Measurements from ENCODE around the gene F2RL2. TPM values are rescaled to one million over a fixed set of nuclear protein-coding genes. Genes with fewer than 3 reads are reported as not detected.
"Not testable (repeated sequence)": the region's sequence is repeated elsewhere in the genome, so short reads cannot be mapped to it uniquely, and the experiment has no call there.

Gene F2RL2
- total RNA-seq, 2 donors from 2014 or later: 0.10 to 1.4 TPM

DNA sequence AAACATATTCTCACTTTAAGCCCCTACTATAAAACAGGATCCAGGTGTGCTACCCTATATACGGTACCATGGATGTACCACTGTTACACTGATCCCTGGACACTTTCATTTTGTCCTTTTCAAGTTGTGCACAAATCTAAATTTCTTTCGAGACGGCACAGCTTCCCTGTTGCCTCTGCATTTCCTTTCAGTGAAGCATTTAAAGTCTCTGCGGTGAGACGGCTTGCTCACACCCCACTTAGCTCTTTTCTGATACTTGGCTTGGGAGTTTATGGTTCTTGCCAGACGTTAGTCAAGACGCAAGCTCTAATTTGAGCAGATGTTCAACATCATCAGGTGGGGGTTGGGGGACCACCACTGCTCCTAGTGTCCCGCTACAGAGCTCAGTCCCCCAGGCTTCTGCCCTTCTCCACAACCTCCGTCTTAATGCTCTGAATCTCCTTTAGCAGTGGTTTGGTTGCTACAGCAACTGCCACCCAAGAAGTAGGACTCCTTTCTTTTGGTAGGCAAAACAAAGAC, 15.8 kb downstream of the F2RL2 start:
- intact Hi-C loops (cut with DNase I): no loop called here
- H3K9ac ChIP-seq (ENCODE audit: low read depth in 2 of 2, low read length in 2 of 2): no peak overlapping the region
- TF ChIP-seq, protein P1, sequence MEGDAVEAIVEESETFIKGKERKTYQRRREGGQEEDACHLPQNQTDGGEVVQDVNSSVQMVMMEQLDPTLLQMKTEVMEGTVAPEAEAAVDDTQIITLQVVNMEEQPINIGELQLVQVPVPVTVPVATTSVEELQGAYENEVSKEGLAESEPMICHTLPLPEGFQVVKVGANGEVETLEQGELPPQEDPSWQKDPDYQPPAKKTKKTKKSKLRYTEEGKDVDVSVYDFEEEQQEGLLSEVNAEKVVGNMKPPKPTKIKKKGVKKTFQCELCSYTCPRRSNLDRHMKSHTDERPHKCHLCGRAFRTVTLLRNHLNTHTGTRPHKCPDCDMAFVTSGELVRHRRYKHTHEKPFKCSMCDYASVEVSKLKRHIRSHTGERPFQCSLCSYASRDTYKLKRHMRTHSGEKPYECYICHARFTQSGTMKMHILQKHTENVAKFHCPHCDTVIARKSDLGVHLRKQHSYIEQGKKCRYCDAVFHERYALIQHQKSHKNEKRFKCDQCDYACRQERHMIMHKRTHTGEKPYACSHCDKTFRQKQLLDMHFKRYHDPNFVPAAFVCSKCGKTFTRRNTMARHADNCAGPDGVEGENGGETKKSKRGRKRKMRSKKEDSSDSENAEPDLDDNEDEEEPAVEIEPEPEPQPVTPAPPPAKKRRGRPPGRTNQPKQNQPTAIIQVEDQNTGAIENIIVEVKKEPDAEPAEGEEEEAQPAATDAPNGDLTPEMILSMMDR (IDR thresholded peaks at IDR 0.05): no peak

DNA sequence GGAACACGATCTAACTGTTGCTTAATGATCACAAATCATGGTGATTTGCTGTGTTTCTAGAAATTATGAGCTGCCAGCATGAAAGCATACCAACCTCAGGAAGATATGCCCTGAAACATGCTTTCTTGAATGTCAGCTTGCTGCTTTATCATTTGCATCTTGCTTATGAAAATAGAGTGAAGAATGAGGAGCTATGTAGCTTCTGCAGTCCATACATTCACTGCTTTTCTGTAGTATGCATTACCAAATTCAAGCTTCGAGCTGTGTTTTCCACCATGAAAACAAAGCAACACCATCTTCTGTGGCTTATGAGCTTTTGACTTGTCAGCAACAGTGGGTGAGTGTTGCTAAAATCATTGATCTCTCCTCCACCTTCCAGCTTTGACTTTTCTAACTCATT, 16.5 kb downstream of the F2RL2 start:
- Histone ChIP-seq H3K27ac (no peak overlapping the region), H3K4me1 (peaks cover 3% of the 10 kb centered on the region), H3K9ac (ENCODE audit: low read depth in 2 of 2, low read length in 2 of 2) (no peak overlapping the region), H3K27me3 (no peaks in the 10 kb centered on the region), H3K4me3 (no peak overlapping the region), H3K36me3 (no peaks in the 10 kb centered on the region), H3K9me3 (no peaks in the 10 kb centered on the region)
- DNase-seq: no peak
- intact Hi-C loops (cut with DNase I): no loop called here
- TF ChIP-seq, protein P1 (IDR thresholded peaks at IDR 0.05): no peak

More for the DNA sequence above, 15.8 kb downstream of the F2RL2 start:
- Histone ChIP-seq H3K4me3 (no peak overlapping the region), H3K27ac (no peak overlapping the region), H3K9me3 (no peaks in the 10 kb centered on the region), H3K4me1 (peaks cover 3% of the 10 kb centered on the region), H3K27me3 (no peaks in the 10 kb centered on the region), H3K36me3 (no peaks in the 10 kb centered on the region)
- no peak for DNase-seq

DNA sequence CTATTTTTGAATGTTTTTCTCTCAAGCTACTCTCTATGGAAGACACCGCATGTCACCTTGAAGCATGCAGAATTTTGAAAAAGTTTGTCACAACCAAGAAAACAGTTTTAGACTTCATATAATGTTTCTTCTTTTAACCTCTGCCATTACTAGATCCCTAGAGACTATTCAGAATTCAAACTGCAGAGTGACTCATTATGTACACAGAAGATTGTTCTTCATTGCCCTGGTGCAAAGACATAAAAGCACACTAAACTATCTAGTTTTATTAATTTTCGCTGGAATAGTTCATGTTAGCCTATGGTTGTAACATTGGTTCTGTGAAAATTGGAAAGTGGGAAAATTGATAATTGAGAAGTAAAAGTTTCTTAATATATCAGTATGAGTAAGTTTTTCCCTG, 18.4 kb downstream of the F2RL2 start:
- H3K4me3 ChIP-seq: no peak overlapping the region
- H3K27me3 ChIP-seq: no peaks in the 10 kb centered on the region
- DNase-seq: no peak
- H3K9ac ChIP-seq (ENCODE audit: low read depth in 2 of 2, low read length in 2 of 2): no peak overlapping the region
- intact Hi-C loops (cut with DNase I): no loop called here
- TF ChIP-seq, protein P1 (IDR thresholded peaks at IDR 0.05): no peak
- H3K36me3 ChIP-seq: no peaks in the 10 kb centered on the region
- no peaks in the 10 kb centered on the region for H3K9me3 ChIP-seq
- H3K27ac ChIP-seq: no peak overlapping the region
- H3K4me1 ChIP-seq: peaks cover 3% of the 10 kb centered on the region

DNA sequence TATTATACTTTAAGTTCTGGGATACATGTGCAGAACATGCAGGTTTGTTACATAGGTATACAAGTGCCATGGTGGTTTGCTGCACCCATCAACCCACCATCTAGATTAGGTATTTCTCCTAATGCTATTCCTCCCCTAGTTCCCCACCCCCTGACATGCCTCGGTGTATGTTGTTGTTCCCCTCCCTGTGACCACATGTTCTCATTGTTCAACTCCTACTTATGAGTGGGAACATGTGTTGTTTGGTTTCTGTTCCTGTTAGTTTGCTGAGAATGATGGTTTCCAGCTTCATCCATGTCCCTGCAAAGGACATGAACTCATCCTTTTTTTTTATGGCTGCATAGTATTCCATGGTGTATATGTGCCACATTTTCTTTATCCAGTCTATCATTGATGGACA, 19.2 kb downstream of the F2RL2 start:
- H3K4me1 ChIP-seq; intact Hi-C loops (cut with DNase I); H3K9ac ChIP-seq (ENCODE audit: low read depth in 2 of 2, low read length in 2 of 2); H3K4me3 ChIP-seq; DNase-seq; H3K27ac ChIP-seq; H3K27me3 ChIP-seq; H3K36me3 ChIP-seq; H3K9me3 ChIP-seq: not testable (repeated sequence)

DNA sequence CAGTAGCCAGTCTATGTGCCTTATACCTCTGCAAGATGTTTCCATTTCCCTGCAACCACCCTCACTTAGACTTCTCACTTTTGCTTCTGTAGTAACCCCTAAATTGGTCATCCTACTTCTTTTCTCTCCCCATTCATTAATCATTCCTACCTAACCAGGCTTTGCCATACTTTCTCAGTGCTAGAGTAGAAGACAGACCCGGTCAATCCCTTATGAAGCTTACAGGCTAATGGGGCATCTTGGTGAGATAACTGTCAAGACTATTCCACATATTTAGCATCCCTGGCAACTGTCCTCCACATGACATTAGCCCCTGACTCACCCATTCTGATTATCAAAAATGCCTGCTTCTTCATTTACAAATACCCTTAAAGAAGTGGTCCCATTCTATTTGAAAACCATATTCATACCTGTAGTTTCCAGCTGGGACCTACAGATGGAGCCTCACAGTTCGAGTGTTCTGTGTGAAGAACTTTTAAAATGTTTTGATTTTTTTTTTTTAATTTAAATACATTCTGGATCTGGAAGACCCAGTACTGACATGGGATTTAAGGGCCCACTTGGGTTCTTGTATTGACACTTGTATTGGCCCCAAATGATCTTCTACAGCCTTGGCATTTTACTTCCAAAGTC, 21.0 kb downstream of the F2RL2 start:
- H3K27me3 ChIP-seq: no peaks in the 10 kb centered on the region

DNA sequence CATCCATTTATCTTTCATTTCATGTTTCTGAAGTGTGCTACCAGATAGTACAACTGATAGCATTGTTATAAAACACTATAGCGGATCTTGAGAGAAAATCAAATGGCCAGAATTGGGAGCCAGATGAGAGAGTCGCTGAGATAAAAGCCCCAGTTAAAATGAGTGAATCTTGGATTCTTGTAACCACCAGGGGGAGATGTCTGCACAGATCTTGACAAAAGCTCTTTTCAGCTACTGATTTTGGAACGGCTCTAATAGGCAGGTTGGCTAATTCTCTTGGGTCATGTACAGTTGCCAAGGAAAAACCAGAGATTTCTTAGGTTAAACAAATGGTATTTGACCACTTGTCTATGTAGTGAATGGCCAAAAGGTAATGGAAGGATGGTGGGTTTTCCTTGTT, 21.7 kb downstream of the F2RL2 start:
- no peaks in the 10 kb centered on the region for H3K36me3 ChIP-seq
- peak; percentile 31 for DNase-seq
- H3K4me3 ChIP-seq: no peak overlapping the region
- no peak overlapping the region for H3K27ac ChIP-seq
- no peaks in the 10 kb centered on the region for H3K9me3 ChIP-seq
- peaks cover 3% of the 10 kb centered on the region for H3K4me1 ChIP-seq
- intact Hi-C loops (cut with DNase I): loop anchor here (2.0 kb wide), 1 partner anchor 173 kb away; no protein-coding TSS in a partner anchor
- H3K9ac ChIP-seq (ENCODE audit: low read depth in 2 of 2, low read length in 2 of 2): no peak overlapping the region
- no peaks in the 10 kb centered on the region for H3K27me3 ChIP-seq
- TF ChIP-seq, protein P1 (IDR thresholded peaks at IDR 0.05): peak; percentile 69

More for the DNA sequence above, 21.0 kb downstream of the F2RL2 start:
- Histone ChIP-seq H3K36me3 (no peaks in the 10 kb centered on the region), H3K27ac (no peak overlapping the region), H3K9me3 (no peaks in the 10 kb centered on the region), H3K4me1 (peaks cover 3% of the 10 kb centered on the region), H3K4me3 (no peak overlapping the region), H3K9ac (ENCODE audit: low read depth in 2 of 2, low read length in 2 of 2) (no peak overlapping the region)
- DNase-seq: no peak
- TF ChIP-seq, protein P1 (IDR thresholded peaks at IDR 0.05): no peak
- intact Hi-C loops (cut with DNase I): no loop called here

Measured in colonic mucosa (tissue), 4 donors.